H1 (cell line): ENCODE results near the gene GGN.

Source experiments
- BACH1 ChIP-seq: IDR thresholded peaks from 2 replicates; pipeline ENCODE4 v1.6.1; 2012; ENCODE audit warnings: low read length, improper control_type of control experiment
- CHD2 ChIP-seq: IDR thresholded peaks from 2 replicates; pipeline ENCODE4 v1.6.1; 2012; ENCODE audit warnings: low read length, improper control_type of control experiment
- CREB1 ChIP-seq: IDR thresholded peaks from 2 replicates; pipeline ENCODE4 v1.6.1; 2012; ENCODE audit warnings: inconsistent platforms
- EP300 ChIP-seq, 2 experiments: IDR thresholded peaks; 1 replicate in 1 of 2; 2 replicates in 1 of 2; pipeline ENCODE4 v1.6.1; 2011 to 2012; ENCODE audit warnings: low read depth in 2 of 2, low read length in 2 of 2, mild to moderate bottlenecking in 2 of 2, borderline replicate concordance in 1 of 2, inconsistent platforms in 1 of 2, moderate library complexity in 1 of 2
- EZH2 ChIP-seq: fragments of 200-600 bp; sonication (generic); IDR thresholded peaks from 2 replicates; pipeline ENCODE4 v1.7.1; 2012; ENCODE audit warnings: low read depth, mild to moderate bottlenecking, moderate library complexity, low read length, inconsistent platforms; ENCODE audit not compliant: severe bottlenecking
- GTF2F1 ChIP-seq: IDR thresholded peaks from 2 replicates; pipeline ENCODE4 v1.6.1; 2012; ENCODE audit warnings: low read depth, low read length, improper control_type of control experiment, borderline replicate concordance
- JUND ChIP-seq: IDR thresholded peaks from 2 replicates; pipeline ENCODE4 v1.6.1; 2011; ENCODE audit warnings: mild to moderate bottlenecking, improper control_type of control experiment, low read length
- MAFK ChIP-seq: IDR thresholded peaks from 2 replicates; pipeline ENCODE4 v1.6.1; 2012; ENCODE audit warnings: low read depth, mild to moderate bottlenecking, improper control_type of control experiment, low read length
- POLR2A ChIP-seq, 2 experiments: IDR thresholded peaks; 1 replicate in 1 of 2; 2 replicates in 1 of 2; pipeline ENCODE4 v1.6.1; 2011; ENCODE audit warnings: low read depth in 2 of 2, low read length in 2 of 2, mild to moderate bottlenecking in 2 of 2; ENCODE audit errors: control extremely low read depth in 1 of 2
- POLR2AphosphoS5 ChIP-seq: IDR thresholded peaks from 2 replicates; pipeline ENCODE4 v1.6.1; 2011; ENCODE audit warnings: low read depth, low read length
- SUZ12 ChIP-seq: fragments of 200-600 bp; sonication (generic); IDR thresholded peaks from 2 replicates; pipeline ENCODE4 v1.6.1; 2012; ENCODE audit warnings: mild to moderate bottlenecking, inconsistent platforms, low read length, moderate library complexity, mixed read lengths
- TAF1 ChIP-seq: IDR thresholded peaks from 2 replicates; pipeline ENCODE4 v1.6.1; 2011; ENCODE audit warnings: mild to moderate bottlenecking, low read depth, low read length
- TF ChIP-seq, protein P1 (sequence below), 3 experiments: IDR thresholded peaks; 1 replicate in 2 of 3; 2 replicates in 1 of 3; pipeline versions ENCODE4 v1.5.1 to v1.6.1; 2011; ENCODE audit warnings: low read length in 3 of 3, mild to moderate bottlenecking in 3 of 3, inconsistent platforms in 2 of 3, low read depth in 1 of 3, moderate library complexity in 1 of 3; ENCODE audit not compliant: insufficient read depth in 1 of 3; ENCODE audit errors: control extremely low read depth in 1 of 3
- TF ChIP-seq, protein P2 (sequence below): IDR thresholded peaks from 2 replicates; pipeline ENCODE4 v1.6.1; 2012; ENCODE audit warnings: inconsistent platforms

DNA sequence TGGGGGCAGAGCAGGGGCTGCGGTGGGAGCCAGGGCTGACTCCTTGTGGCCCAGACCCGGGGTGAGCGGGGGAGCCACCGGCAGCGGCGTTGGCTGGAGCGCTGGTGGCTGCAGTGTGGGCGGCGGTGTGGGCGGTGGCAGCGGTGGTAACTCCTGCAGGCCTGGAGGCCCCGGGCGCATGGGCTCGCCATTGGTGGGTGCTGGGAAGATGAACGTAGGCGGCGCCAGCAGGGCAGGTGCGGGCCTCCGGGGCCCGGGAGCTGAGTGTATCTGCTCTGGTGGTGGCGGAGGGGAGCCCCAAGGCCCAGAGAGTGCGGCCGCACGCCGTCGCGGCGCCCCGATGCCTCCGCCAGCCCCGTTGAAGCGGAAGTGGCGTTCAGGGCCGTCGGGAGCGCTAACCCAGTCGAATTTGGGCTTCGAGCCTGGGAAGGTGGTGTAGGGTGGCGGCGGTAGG is 2.0 kb downstream of the GGN start:
- TF ChIP-seq, protein P1, sequence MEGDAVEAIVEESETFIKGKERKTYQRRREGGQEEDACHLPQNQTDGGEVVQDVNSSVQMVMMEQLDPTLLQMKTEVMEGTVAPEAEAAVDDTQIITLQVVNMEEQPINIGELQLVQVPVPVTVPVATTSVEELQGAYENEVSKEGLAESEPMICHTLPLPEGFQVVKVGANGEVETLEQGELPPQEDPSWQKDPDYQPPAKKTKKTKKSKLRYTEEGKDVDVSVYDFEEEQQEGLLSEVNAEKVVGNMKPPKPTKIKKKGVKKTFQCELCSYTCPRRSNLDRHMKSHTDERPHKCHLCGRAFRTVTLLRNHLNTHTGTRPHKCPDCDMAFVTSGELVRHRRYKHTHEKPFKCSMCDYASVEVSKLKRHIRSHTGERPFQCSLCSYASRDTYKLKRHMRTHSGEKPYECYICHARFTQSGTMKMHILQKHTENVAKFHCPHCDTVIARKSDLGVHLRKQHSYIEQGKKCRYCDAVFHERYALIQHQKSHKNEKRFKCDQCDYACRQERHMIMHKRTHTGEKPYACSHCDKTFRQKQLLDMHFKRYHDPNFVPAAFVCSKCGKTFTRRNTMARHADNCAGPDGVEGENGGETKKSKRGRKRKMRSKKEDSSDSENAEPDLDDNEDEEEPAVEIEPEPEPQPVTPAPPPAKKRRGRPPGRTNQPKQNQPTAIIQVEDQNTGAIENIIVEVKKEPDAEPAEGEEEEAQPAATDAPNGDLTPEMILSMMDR (IDR thresholded peaks at IDR 0.05; ENCODE audit: control extremely low read depth in 1 of 3, insufficient read depth in 1 of 3, low read depth in 1 of 3, low read length in 3 of 3): no peak
- no peak for TF ChIP-seq POLR2A (IDR thresholded peaks at IDR 0.05; ENCODE audit: control extremely low read depth in 1 of 2, low read depth in 2 of 2, low read length in 2 of 2)
- TF ChIP-seq EZH2: no peak
- TF ChIP-seq JUND: no peak
- no peak for TF ChIP-seq GTF2F1
- TF ChIP-seq MAFK: no peak
- no peak for TF ChIP-seq CREB1
- no peak for TF ChIP-seq SUZ12
- TF ChIP-seq POLR2AphosphoS5: no peak
- no peak for TF ChIP-seq BACH1
- no peak for TF ChIP-seq CHD2
- no peak for TF ChIP-seq TAF1
- TF ChIP-seq EP300 (IDR thresholded peaks at IDR 0.05; ENCODE audit: borderline replicate concordance in 1 of 2, low read depth in 2 of 2, low read length in 2 of 2): no peak
- TF ChIP-seq, protein P2, sequence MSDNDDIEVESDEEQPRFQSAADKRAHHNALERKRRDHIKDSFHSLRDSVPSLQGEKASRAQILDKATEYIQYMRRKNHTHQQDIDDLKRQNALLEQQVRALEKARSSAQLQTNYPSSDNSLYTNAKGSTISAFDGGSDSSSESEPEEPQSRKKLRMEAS: no peak
